Astrocyte of the cerebellum (primary cell): ENCODE measurements around the gene AGO3.

ENCODE experiments used
- DNase-seq: peaks from one replicate; pipeline ENCODE4 v3.0.0-alpha.2; 2011; ENCODE audit warnings: low read depth
- H3K4me3 ChIP-seq: 2 replicates; pipeline ENCODE4 v1.5.1; 2011; ENCODE audit warnings: mild to moderate bottlenecking, low read depth, low read length, moderate library complexity
- CTCF ChIP-seq: IDR thresholded peaks from 2 replicates; pipeline ENCODE4 v1.5.1; 2012; ENCODE audit warnings: low read length, low read depth, moderate library complexity, mild to moderate bottlenecking; ENCODE audit errors: missing control alignments
- in situ Hi-C: cut with HindIII; loops from 2 replicates; pipeline ENCODE4 v1.10.0; 2017; ENCODE audit warnings: low sequenced_read_pairs

Gene AGO3

GRCh38 chr1:36035154-36035553 is 104.2 kb downstream of the AGO3 start:
- in situ Hi-C loops = no loop called here
- DNase-seq = no peak
- no peak overlapping the region for H3K4me3 ChIP-seq
- TF ChIP-seq CTCF = no peak

- in situ Hi-C loops = no loop called here
- H3K4me3 ChIP-seq = no peak overlapping the region
- TF ChIP-seq CTCF = no peak
Observed at GRCh38 chr1:36040238-36040637, 109.3 kb downstream of the AGO3 start.

GRCh38 chr1:36051821-36052220 is 120.9 kb downstream of the AGO3 start:
- TF ChIP-seq CTCF = no peak
- in situ Hi-C loops = no loop called here

More at GRCh38 chr1:36040238-36040637, 109.3 kb downstream of the AGO3 start:
- DNase-seq = no peak

GRCh38 chr1:36053978-36054377 is 123.1 kb downstream of the AGO3 start:
- H3K4me3 ChIP-seq = no peak overlapping the region
- no peak for DNase-seq
- in situ Hi-C loops = no loop called here
- no peak for TF ChIP-seq CTCF

More at GRCh38 chr1:36051821-36052220, 120.9 kb downstream of the AGO3 start:
- H3K4me3 ChIP-seq = no peak overlapping the region
- no peak for DNase-seq

- in situ Hi-C loops = no loop called here
- no peak for TF ChIP-seq CTCF
- no peak overlapping the region for H3K4me3 ChIP-seq
- no peak for DNase-seq
Observed at GRCh38 chr1:36055706-36056105, 124.8 kb downstream of the AGO3 start.

- no peak for DNase-seq
- H3K4me3 ChIP-seq = no peak overlapping the region
- in situ Hi-C loops = no loop called here
- no peak for TF ChIP-seq CTCF
Observed at GRCh38 chr1:36062315-36062714, 131.4 kb downstream of the AGO3 start.

- no peak overlapping the region for H3K4me3 ChIP-seq
- TF ChIP-seq CTCF = no peak
- in situ Hi-C loops = no loop called here
- DNase-seq = no peak
Observed at GRCh38 chr1:36067871-36068270, 137.0 kb downstream of the AGO3 start.
